Aorta (tissue), 5 donors: ENCODE data around the gene GRB10. TPM values are rescaled to one million over a fixed set of nuclear protein-coding genes. Genes with fewer than 3 reads are reported as not detected.
"Not testable (repeated sequence)": the region's sequence is repeated elsewhere in the genome, so short reads cannot be mapped to it uniquely, and the experiment has no call there.

Experiments used
- ATAC-seq: fragments of 200-7000 bp; cut with Tn5 transposase; one replicate; pipeline ENCODE4 v1.9.1; 2022; ENCODE audit warnings: moderate library complexity; ENCODE audit not compliant: low FRiP score
- DNase-seq, 2 donors: peaks; one replicate each; pipeline ENCODE4 v3.0.0-alpha.2; 2020
- H3K27ac ChIP-seq, 2 donors: one replicate each; pipeline ENCODE4 v1.5.1; 2013; ENCODE audit warnings: low read length in 2 of 2, mild to moderate bottlenecking in 2 of 2, moderate library complexity in 2 of 2, control low read depth in 1 of 2, inconsistent platforms in 1 of 2, low read depth in 1 of 2
- H3K27me3 ChIP-seq, 2 donors: one replicate each; pipeline ENCODE4 v1.6.1; 2013; ENCODE audit warnings: control low read depth in 1 of 2, low read length in 1 of 2, mild to moderate bottlenecking in 1 of 2, moderate library complexity in 1 of 2; ENCODE audit not compliant: insufficient read depth in 2 of 2, control insufficient read depth in 1 of 2
- H3K36me3 ChIP-seq, 2 donors: one replicate each; pipeline ENCODE4 v1.6.1; 2013; ENCODE audit warnings: control low read depth in 1 of 2, low read length in 1 of 2, mild to moderate bottlenecking in 1 of 2; ENCODE audit not compliant: insufficient read depth in 2 of 2, control insufficient read depth in 1 of 2
- H3K4me1 ChIP-seq, 2 donors: one replicate each; pipeline ENCODE4 v1.6.1; 2013; ENCODE audit warnings: low read length in 2 of 2, control low read depth in 1 of 2, mild to moderate bottlenecking in 1 of 2, moderate library complexity in 1 of 2; ENCODE audit not compliant: insufficient read depth in 2 of 2, control insufficient read depth in 1 of 2
- H3K4me3 ChIP-seq, 2 donors: one replicate each; pipeline ENCODE4 v1.5.1; 2013; ENCODE audit warnings: low read length in 2 of 2, control low read depth in 1 of 2, mild to moderate bottlenecking in 1 of 2
- H3K9me3 ChIP-seq: one replicate; pipeline ENCODE4 v1.6.1; 2013; ENCODE audit warnings: mild to moderate bottlenecking, low read length; ENCODE audit not compliant: control insufficient read depth
- WGBS, 2 donors: extraction: QIAGEN DNeasy Blood & Tissue Kit; methylation state at CpG; one replicate each; pipeline ENCODE4 v1.1.7; 2013; 5-methylcytosine and 5-hydroxymethylcytosine counted together
- intact Hi-C, 2 donors: fragments of 100-400 bp; cut with DNase I; formaldehyde crosslinking; loops; one replicate each; pipeline versions ENCODE4 v1.14.2 to v1.15.0; 2022
- polyA plus RNA-seq, 2 donors: library from polyadenylated mRNA; stranded (reverse); fragments of 200-250 nt; gene quantifications; one replicate each; pipeline ENCODE4 v1.2.3, GENCODE V29; 2013
- total RNA-seq, 2 donors: library from RNA; stranded (reverse); fragmentation: NEBNext Ultra II Directional; extraction: Animal tissue kit (Norgen Biotek cat#: 25700); gene quantifications; one replicate each; pipeline ENCODE4 v1.2.1, GENCODE V29; 2021
- donor health status: healthy with polysubstance abuse.
- donor health status: Bipolar disorder and iron deficiency.
- donor health status: DM: no; HTN: no; CAD: no.
- donor health status: DM: no; HTN: no; CAD: no.
- donor health status: DM: yes; HTN: yes; CAD: no.

Gene GRB10
- total and polyA plus RNA-seq, 4 donors: 11.8 to 108 (median 63.8) TPM

GRCh38 chr7:50748472-50748871 lies 34.2 kb downstream of the GRB10 start:
- WGBS, 2 donors: 94 to 98% methylated on average over 8 of the region's 8 CpGs
- ATAC-seq: no peak
- intact Hi-C loops: no loop called here

GRCh38 chr7:50745835-50746234 lies 36.9 kb downstream of the GRB10 start:
- WGBS, 2 donors: 68 to 69% methylated on average over 2 of the region's 2 CpGs

More at GRCh38 chr7:50748472-50748871, 34.2 kb downstream of the GRB10 start:
- Histone ChIP-seq H3K27ac (no peak overlapping the region), H3K4me3 (no peak overlapping the region), H3K4me1 (no peaks in the 10 kb centered on the region), H3K27me3 (no peaks in the 10 kb centered on the region), H3K9me3 (no peaks in the 10 kb centered on the region), H3K36me3 (peaks cover 0 to 1% of the 10 kb centered on the region in 2 donors)
- DNase-seq: peak in 1 of 2 donors; percentile 19

GRCh38 chr7:50745336-50745735 lies 37.4 kb downstream of the GRB10 start:
- intact Hi-C loops: no loop called here
- no peak for ATAC-seq
- Histone ChIP-seq H3K4me3 (no peak overlapping the region), H3K36me3 (peaks cover 0 to 1% of the 10 kb centered on the region in 2 donors), H3K9me3 (no peaks in the 10 kb centered on the region), H3K27me3 (no peaks in the 10 kb centered on the region), H3K27ac (no peak overlapping the region), H3K4me1 (peaks cover 0 to 1% of the 10 kb centered on the region in 2 donors)
- DNase-seq: no peak
- WGBS, 2 donors: 92 to 94% methylated on average over 7 of the region's 7 CpGs

More at GRCh38 chr7:50745835-50746234, 36.9 kb downstream of the GRB10 start:
- Histone ChIP-seq H3K9me3 (no peaks in the 10 kb centered on the region), H3K27me3 (no peaks in the 10 kb centered on the region), H3K36me3 (peaks cover 0 to 1% of the 10 kb centered on the region in 2 donors), H3K4me3 (no peak overlapping the region), H3K4me1 (peaks cover 0 to 1% of the 10 kb centered on the region in 2 donors), H3K27ac (no peak overlapping the region)
- intact Hi-C loops: no loop called here
- DNase-seq: no peak
- ATAC-seq: no peak

GRCh38 chr7:50743893-50744292 lies 38.8 kb downstream of the GRB10 start:
- peaks cover 0 to 1% of the 10 kb centered on the region in 2 donors for H3K4me1 ChIP-seq
- DNase-seq: no peak
- no peak for ATAC-seq
- no peak overlapping the region for H3K27ac ChIP-seq
- intact Hi-C loops: no loop called here
- 87 to 91% methylated on average over 11 of the region's 11 CpGs for WGBS, 2 donors
- H3K36me3 ChIP-seq: peaks cover 0 to 1% of the 10 kb centered on the region in 2 donors
- no peak overlapping the region for H3K4me3 ChIP-seq
- H3K27me3 ChIP-seq: no peaks in the 10 kb centered on the region
- no peaks in the 10 kb centered on the region for H3K9me3 ChIP-seq

- Histone ChIP-seq H3K27ac (no peak overlapping the region), H3K4me1 (peaks cover 0 to 1% of the 10 kb centered on the region in 2 donors), H3K4me3 (no peak overlapping the region), H3K27me3 (no peaks in the 10 kb centered on the region), H3K36me3 (peaks cover 0 to 1% of the 10 kb centered on the region in 2 donors), H3K9me3 (no peaks in the 10 kb centered on the region)
- intact Hi-C loops: no loop called here
- no peak for DNase-seq
- WGBS, 2 donors: 84 to 86% methylated on average over 2 of the region's 2 CpGs
- ATAC-seq: no peak
Observed at GRCh38 chr7:50743016-50743415, 39.7 kb downstream of the GRB10 start.

- no peak overlapping the region for H3K4me3 ChIP-seq
- 94% methylated on average over 4 of the region's 4 CpGs for WGBS, 2 donors
- H3K27ac ChIP-seq: no peak overlapping the region
- DNase-seq (no peak), ATAC-seq (no peak)
- no peaks in the 10 kb centered on the region for H3K27me3 ChIP-seq
- peaks cover 0 to 1% of the 10 kb centered on the region in 2 donors for H3K4me1 ChIP-seq
- H3K9me3 ChIP-seq: no peaks in the 10 kb centered on the region
- intact Hi-C loops: no loop called here
- peaks cover 0 to 1% of the 10 kb centered on the region in 2 donors for H3K36me3 ChIP-seq
Observed at GRCh38 chr7:50742401-50742800, 40.3 kb downstream of the GRB10 start.

GRCh38 chr7:50739744-50740435 lies 42.8 kb downstream of the GRB10 start:
- H3K27me3 ChIP-seq: no peaks in the 10 kb centered on the region
- DNase-seq: no peak
- intact Hi-C loops: loop anchor here in 1 of 2 donors (5.0 kb wide), 1 partner anchor 37 kb away; no protein-coding TSS in a partner anchor
- H3K27ac ChIP-seq: no peak overlapping the region
- H3K4me1 ChIP-seq: peaks cover 0 to 1% of the 10 kb centered on the region in 2 donors
- WGBS, 2 donors: 88% methylated on average over 7 of the region's 7 CpGs
- no peak overlapping the region for H3K4me3 ChIP-seq
- no peaks in the 10 kb centered on the region for H3K9me3 ChIP-seq
- no peak for ATAC-seq
- peaks cover 0 to 1% of the 10 kb centered on the region in 2 donors for H3K36me3 ChIP-seq

GRCh38 chr7:50738932-50739331 lies 43.8 kb downstream of the GRB10 start:
- Histone ChIP-seq H3K27ac (no peak overlapping the region), H3K27me3 (no peaks in the 10 kb centered on the region), H3K9me3 (no peaks in the 10 kb centered on the region), H3K36me3 (peaks cover 0 to under 1% of the 10 kb centered on the region in 2 donors), H3K4me1 (peaks cover 0 to 1% of the 10 kb centered on the region in 2 donors), H3K4me3 (no peak overlapping the region)
- intact Hi-C loops: loop anchor here in 1 of 2 donors (5.0 kb wide), 1 partner anchor 38 kb away; no protein-coding TSS in a partner anchor
- ATAC-seq: no peak
- no peak for DNase-seq
- 1 to 4% methylated on average over 3 of the region's 3 CpGs for WGBS, 2 donors

- not testable (repeated sequence) for H3K36me3 ChIP-seq, H3K4me3 ChIP-seq, H3K27me3 ChIP-seq, H3K9me3 ChIP-seq, H3K4me1 ChIP-seq, H3K27ac ChIP-seq, ATAC-seq
- intact Hi-C loops: loop anchor here in 1 of 2 donors (5.0 kb wide), 1 partner anchor 41 kb away; no protein-coding TSS in a partner anchor
- WGBS, 2 donors: 96 to 97% methylated on average over 8 of the region's 8 CpGs
- peak in 1 of 2 donors; percentile 26 for DNase-seq
Observed at GRCh38 chr7:50735836-50736235, 46.9 kb downstream of the GRB10 start.
